ENCODE measurements around the gene PDE12.

GRCh38 chr3:57530071-57530608 lies 25.9 kb upstream of the PDE12 start:
- no peak for TF ChIP-seq CTCF (IDR thresholded peaks at IDR 0.05 in 4 of 5, conservative IDR thresholded peaks at IDR 0.05 in 1 of 5)
- no peak for TF ChIP-seq POLR2A (IDR thresholded peaks at IDR 0.05)
